GM23338 (cell line): ENCODE results near the gene PPAN. TPM values are rescaled to one million over a fixed set of nuclear protein-coding genes. Genes with fewer than 3 reads are reported as not detected.

Experiments
- ATAC-seq: fragments of 200-7000 bp; cut with Tn5 transposase; 3 replicates; pipeline ENCODE4 v1.9.1; 2020
- DNase-seq: peaks from one replicate; pipeline ENCODE4 v3.0.0-alpha.2; 2015; ENCODE audit warnings: low spot score
- H2AFZ ChIP-seq: fragments of 200-600 bp; sonication (generic); 2 replicates; pipeline ENCODE4 v1.8.0; 2016; ENCODE audit warnings: antibody characterized with exemption, mild to moderate bottlenecking, moderate library complexity
- H3F3A ChIP-seq: fragments of 200-600 bp; sonication (generic); replicated peaks from 2 replicates; pipeline ENCODE4 v1.8.0; 2017; ENCODE audit warnings: antibody characterized with exemption, mixed run types, low read depth
- H3K27ac ChIP-seq: fragments of 200-600 bp; sonication (generic); 2 replicates; pipeline ENCODE4 v1.6.1; 2016; ENCODE audit warnings: low read depth
- H3K27me3 ChIP-seq: fragments of 200-600 bp; sonication (generic); 2 replicates; pipeline ENCODE4 v1.8.0; 2016; ENCODE audit warnings: mild to moderate bottlenecking, mixed run types, moderate library complexity; ENCODE audit not compliant: insufficient read depth
- H3K36me3 ChIP-seq: fragments of 200-600 bp; sonication (generic); 2 replicates; pipeline ENCODE4 v1.8.0; 2016; ENCODE audit warnings: mild to moderate bottlenecking; ENCODE audit not compliant: insufficient read depth
- H3K4me1 ChIP-seq: fragments of 200-600 bp; sonication (generic); 2 replicates; pipeline ENCODE4 v1.8.0; 2016; ENCODE audit warnings: mild to moderate bottlenecking, moderate library complexity; ENCODE audit not compliant: insufficient read depth
- H3K4me2 ChIP-seq: fragments of 200-600 bp; sonication (generic); 2 replicates; pipeline ENCODE4 v1.7.1; 2017; ENCODE audit warnings: mixed run types
- H3K4me3 ChIP-seq: fragments of 200-600 bp; sonication (generic); 2 replicates; pipeline ENCODE4 v1.6.1; 2016; ENCODE audit warnings: mixed run types
- H3K79me2 ChIP-seq: fragments of 200-600 bp; sonication (generic); replicated peaks from 2 replicates; pipeline ENCODE4 v1.8.0; 2017; ENCODE audit warnings: mild to moderate bottlenecking; ENCODE audit not compliant: insufficient read depth
- H3K9me2 ChIP-seq: fragments of 200-600 bp; sonication (generic); 2 replicates; pipeline ENCODE4 v1.8.0; 2017; ENCODE audit not compliant: insufficient read depth
- H4K20me1 ChIP-seq: fragments of 200-600 bp; sonication (generic); replicated peaks from 2 replicates; pipeline ENCODE4 v1.8.0; 2017; ENCODE audit warnings: mild to moderate bottlenecking; ENCODE audit not compliant: insufficient read depth
- H3K27ac Mint-ChIP-seq: 2 replicates; pipeline ENCODE4 v1.8.0; 2020; ENCODE audit warnings: inconsistent platforms, mild to moderate bottlenecking, moderate library complexity, mixed read lengths
- H3K27me3 Mint-ChIP-seq: 3 replicates; pipeline ENCODE4 v1.8.0; 2022; ENCODE audit warnings: low read depth, mild to moderate bottlenecking, moderate library complexity, mixed read lengths, inconsistent platforms; ENCODE audit not compliant: insufficient read depth, poor library complexity
- H3K36me3 Mint-ChIP-seq: 3 replicates; pipeline ENCODE4 v1.8.0; 2021; ENCODE audit warnings: low read depth, mild to moderate bottlenecking, inconsistent platforms, moderate library complexity, mixed read lengths
- H3K4me1 Mint-ChIP-seq: 3 replicates; pipeline ENCODE4 v1.8.0; 2020; ENCODE audit warnings: mild to moderate bottlenecking, inconsistent platforms, mixed read lengths
- H3K4me3 Mint-ChIP-seq: 3 replicates; pipeline ENCODE4 v1.8.0; 2021; ENCODE audit warnings: moderate library complexity, mild to moderate bottlenecking, inconsistent platforms, mixed read lengths
- H3K9me3 Mint-ChIP-seq: 3 replicates; pipeline ENCODE4 v1.8.0; 2020; ENCODE audit warnings: moderate library complexity, mild to moderate bottlenecking, inconsistent platforms, mixed read lengths
- CREB1 ChIP-seq: fragments of 250-450 bp; sonication (Bioruptor Pico); IDR thresholded peaks from 2 replicates; pipeline ENCODE4 v1.5.0; 2020; ENCODE audit warnings: low read depth, mild to moderate bottlenecking, moderate library complexity
- EZH2 ChIP-seq: fragments of 200-600 bp; sonication (generic); IDR thresholded peaks from one replicate; pipeline ENCODE4 v1.8.0; 2017; ENCODE audit warnings: antibody characterized with exemption, mild to moderate bottlenecking, low read depth; ENCODE audit not compliant: unreplicated experiment
- EZH2phosphoT487 ChIP-seq: fragments of 200-600 bp; sonication (generic); IDR thresholded peaks from one replicate; pipeline ENCODE4 v1.8.1; 2018; ENCODE audit warnings: antibody characterized with exemption; ENCODE audit not compliant: unreplicated experiment
- JUNB ChIP-seq: IDR thresholded peaks from one replicate; pipeline ENCODE4 v1.6.1; 2016; ENCODE audit warnings: antibody characterized with exemption; ENCODE audit not compliant: unreplicated experiment
- NANOG ChIP-seq: IDR thresholded peaks from 2 replicates; pipeline ENCODE4 v1.6.1; 2016; ENCODE audit warnings: antibody characterized with exemption, borderline replicate concordance
- POLR2AphosphoS5 ChIP-seq: IDR thresholded peaks from 2 replicates; pipeline ENCODE4 v1.6.1; 2016; ENCODE audit warnings: antibody characterized with exemption, low read depth
- STAT1 ChIP-seq: IDR thresholded peaks from one replicate; pipeline ENCODE4 v1.6.1; 2016; ENCODE audit warnings: antibody characterized with exemption; ENCODE audit not compliant: unreplicated experiment
- ZNF114 ChIP-seq: fragments of 250-450 bp; sonication (Bioruptor Pico); IDR thresholded peaks from 2 replicates; pipeline ENCODE4 v1.5.0; 2020; ENCODE audit warnings: mild to moderate bottlenecking, moderate library complexity
- ZNF331 ChIP-seq: fragments of 250-450 bp; sonication (Bioruptor Pico); IDR thresholded peaks from 2 replicates; pipeline ENCODE4 v1.5.0; 2020; ENCODE audit warnings: low read depth, mild to moderate bottlenecking, moderate library complexity
- polyA plus RNA-seq: library from polyadenylated mRNA; unstranded; fragments of >200 nt; fragmentation: Nextera tagmentation; extraction: Ambion mirVana; gene quantifications from 2 replicates; pipeline ENCODE4 v1.2.1, GENCODE V29; 2016
- total RNA-seq: library from RNA; depleted of rRNA; stranded (reverse); fragments of >200 nt; shearing (Covaris generic); gene quantifications from 2 replicates; pipeline ENCODE4 v1.2.3, GENCODE V29; 2014
- TF ChIP-seq, protein P1 (sequence below): IDR thresholded peaks from one replicate; pipeline ENCODE4 v1.6.1; 2018; ENCODE audit warnings: antibody characterized with exemption; ENCODE audit not compliant: unreplicated experiment
- TF ChIP-seq, protein P2 (sequence below): IDR thresholded peaks from 2 replicates; pipeline ENCODE4 v1.6.1; 2016; ENCODE audit warnings: antibody characterized with exemption
- TF ChIP-seq, protein P3 (sequence below), 2 experiments: fragments of 200-600 bp in 1 of 2; sonication (generic) in 1 of 2; conservative IDR thresholded peaks; 2 replicates each; pipeline versions ENCODE4 v1.5.1 to v1.6.1; 2016 to 2017; ENCODE audit warnings: antibody characterized with exemption in 2 of 2, low read depth in 2 of 2, mild to moderate bottlenecking in 2 of 2, moderate library complexity in 1 of 2
- TF ChIP-seq, protein P4 (sequence below): fragments of 250-450 bp; sonication (Bioruptor Pico); IDR thresholded peaks from 2 replicates; pipeline ENCODE4 v1.5.0; 2020; ENCODE audit warnings: mild to moderate bottlenecking, moderate library complexity

The PPAN gene
- total and polyA plus RNA-seq, 2 experiments from 2014 or later = 71.8 to 81.9 TPM

DNA sequence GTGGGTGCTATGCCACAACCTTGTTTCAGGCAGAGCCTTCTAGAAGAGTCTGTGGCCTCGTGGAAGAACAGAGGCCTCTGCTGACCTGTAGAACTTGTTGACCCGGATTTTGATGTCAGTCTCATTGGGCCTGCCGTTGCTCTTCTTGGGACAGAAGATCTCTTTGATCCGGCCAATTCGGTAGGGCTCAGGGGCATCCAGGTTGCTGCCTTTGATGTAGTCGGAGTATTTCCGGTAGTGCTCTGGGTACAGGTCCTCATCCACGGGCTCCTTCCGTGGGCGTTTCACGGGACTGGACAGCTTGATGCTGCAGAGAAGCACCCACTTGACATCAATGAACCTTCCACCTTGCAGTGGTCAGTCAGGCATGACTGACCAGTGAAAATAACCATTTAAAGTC, 37.5 kb downstream of the PPAN start:
- Histone ChIP-seq H2AFZ (no peak overlapping the region), H3F3A (peaks cover 3% of the 10 kb centered on the region; the same call in 1 of the 2 replicates), H3K4me3 (no peak overlapping the region), H3K36me3 (peaks cover 65% of the 10 kb centered on the region), H3K27ac (no peak overlapping the region), H3K79me2 (no peaks in the 10 kb centered on the region), H4K20me1 (peaks cover 20% of the 10 kb centered on the region), H3K27me3 (no peaks in the 10 kb centered on the region), H3K4me2 (no peak overlapping the region), H3K4me1 (no peaks in the 10 kb centered on the region), H3K9me2 (no peaks in the 10 kb centered on the region)
- H3K4me3 Mint-ChIP-seq = no peak overlapping the region
- no peaks in the 10 kb centered on the region; the same call in 2 of the 3 replicates for H3K9me3 Mint-ChIP-seq
- no peak overlapping the region for H3K27ac Mint-ChIP-seq
- peaks cover 95% of the 10 kb centered on the region for H3K36me3 Mint-ChIP-seq
- no peak for ATAC-seq
- peaks cover 4% of the 10 kb centered on the region for H3K27me3 Mint-ChIP-seq
- TF ChIP-seq, protein P1, sequence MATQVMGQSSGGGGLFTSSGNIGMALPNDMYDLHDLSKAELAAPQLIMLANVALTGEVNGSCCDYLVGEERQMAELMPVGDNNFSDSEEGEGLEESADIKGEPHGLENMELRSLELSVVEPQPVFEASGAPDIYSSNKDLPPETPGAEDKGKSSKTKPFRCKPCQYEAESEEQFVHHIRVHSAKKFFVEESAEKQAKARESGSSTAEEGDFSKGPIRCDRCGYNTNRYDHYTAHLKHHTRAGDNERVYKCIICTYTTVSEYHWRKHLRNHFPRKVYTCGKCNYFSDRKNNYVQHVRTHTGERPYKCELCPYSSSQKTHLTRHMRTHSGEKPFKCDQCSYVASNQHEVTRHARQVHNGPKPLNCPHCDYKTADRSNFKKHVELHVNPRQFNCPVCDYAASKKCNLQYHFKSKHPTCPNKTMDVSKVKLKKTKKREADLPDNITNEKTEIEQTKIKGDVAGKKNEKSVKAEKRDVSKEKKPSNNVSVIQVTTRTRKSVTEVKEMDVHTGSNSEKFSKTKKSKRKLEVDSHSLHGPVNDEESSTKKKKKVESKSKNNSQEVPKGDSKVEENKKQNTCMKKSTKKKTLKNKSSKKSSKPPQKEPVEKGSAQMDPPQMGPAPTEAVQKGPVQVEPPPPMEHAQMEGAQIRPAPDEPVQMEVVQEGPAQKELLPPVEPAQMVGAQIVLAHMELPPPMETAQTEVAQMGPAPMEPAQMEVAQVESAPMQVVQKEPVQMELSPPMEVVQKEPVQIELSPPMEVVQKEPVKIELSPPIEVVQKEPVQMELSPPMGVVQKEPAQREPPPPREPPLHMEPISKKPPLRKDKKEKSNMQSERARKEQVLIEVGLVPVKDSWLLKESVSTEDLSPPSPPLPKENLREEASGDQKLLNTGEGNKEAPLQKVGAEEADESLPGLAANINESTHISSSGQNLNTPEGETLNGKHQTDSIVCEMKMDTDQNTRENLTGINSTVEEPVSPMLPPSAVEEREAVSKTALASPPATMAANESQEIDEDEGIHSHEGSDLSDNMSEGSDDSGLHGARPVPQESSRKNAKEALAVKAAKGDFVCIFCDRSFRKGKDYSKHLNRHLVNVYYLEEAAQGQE = no peak
- TF ChIP-seq, protein P2, sequence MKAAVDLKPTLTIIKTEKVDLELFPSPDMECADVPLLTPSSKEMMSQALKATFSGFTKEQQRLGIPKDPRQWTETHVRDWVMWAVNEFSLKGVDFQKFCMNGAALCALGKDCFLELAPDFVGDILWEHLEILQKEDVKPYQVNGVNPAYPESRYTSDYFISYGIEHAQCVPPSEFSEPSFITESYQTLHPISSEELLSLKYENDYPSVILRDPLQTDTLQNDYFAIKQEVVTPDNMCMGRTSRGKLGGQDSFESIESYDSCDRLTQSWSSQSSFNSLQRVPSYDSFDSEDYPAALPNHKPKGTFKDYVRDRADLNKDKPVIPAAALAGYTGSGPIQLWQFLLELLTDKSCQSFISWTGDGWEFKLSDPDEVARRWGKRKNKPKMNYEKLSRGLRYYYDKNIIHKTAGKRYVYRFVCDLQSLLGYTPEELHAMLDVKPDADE = no peak
- TF ChIP-seq ZNF114 (CRISPR knock-in tag) (no peak), POLR2AphosphoS5 (no peak), NANOG (no peak), JUNB (no peak), STAT1 (no peak), CREB1 (no peak), ZNF331 (CRISPR knock-in tag) (no peak), EZH2 (no peak), EZH2phosphoT487 (no peak)
- TF ChIP-seq, protein P3, sequence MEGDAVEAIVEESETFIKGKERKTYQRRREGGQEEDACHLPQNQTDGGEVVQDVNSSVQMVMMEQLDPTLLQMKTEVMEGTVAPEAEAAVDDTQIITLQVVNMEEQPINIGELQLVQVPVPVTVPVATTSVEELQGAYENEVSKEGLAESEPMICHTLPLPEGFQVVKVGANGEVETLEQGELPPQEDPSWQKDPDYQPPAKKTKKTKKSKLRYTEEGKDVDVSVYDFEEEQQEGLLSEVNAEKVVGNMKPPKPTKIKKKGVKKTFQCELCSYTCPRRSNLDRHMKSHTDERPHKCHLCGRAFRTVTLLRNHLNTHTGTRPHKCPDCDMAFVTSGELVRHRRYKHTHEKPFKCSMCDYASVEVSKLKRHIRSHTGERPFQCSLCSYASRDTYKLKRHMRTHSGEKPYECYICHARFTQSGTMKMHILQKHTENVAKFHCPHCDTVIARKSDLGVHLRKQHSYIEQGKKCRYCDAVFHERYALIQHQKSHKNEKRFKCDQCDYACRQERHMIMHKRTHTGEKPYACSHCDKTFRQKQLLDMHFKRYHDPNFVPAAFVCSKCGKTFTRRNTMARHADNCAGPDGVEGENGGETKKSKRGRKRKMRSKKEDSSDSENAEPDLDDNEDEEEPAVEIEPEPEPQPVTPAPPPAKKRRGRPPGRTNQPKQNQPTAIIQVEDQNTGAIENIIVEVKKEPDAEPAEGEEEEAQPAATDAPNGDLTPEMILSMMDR (conservative IDR thresholded peaks at IDR 0.05; ENCODE audit: low read depth in 2 of 2) = no peak
- TF ChIP-seq, protein P4, sequence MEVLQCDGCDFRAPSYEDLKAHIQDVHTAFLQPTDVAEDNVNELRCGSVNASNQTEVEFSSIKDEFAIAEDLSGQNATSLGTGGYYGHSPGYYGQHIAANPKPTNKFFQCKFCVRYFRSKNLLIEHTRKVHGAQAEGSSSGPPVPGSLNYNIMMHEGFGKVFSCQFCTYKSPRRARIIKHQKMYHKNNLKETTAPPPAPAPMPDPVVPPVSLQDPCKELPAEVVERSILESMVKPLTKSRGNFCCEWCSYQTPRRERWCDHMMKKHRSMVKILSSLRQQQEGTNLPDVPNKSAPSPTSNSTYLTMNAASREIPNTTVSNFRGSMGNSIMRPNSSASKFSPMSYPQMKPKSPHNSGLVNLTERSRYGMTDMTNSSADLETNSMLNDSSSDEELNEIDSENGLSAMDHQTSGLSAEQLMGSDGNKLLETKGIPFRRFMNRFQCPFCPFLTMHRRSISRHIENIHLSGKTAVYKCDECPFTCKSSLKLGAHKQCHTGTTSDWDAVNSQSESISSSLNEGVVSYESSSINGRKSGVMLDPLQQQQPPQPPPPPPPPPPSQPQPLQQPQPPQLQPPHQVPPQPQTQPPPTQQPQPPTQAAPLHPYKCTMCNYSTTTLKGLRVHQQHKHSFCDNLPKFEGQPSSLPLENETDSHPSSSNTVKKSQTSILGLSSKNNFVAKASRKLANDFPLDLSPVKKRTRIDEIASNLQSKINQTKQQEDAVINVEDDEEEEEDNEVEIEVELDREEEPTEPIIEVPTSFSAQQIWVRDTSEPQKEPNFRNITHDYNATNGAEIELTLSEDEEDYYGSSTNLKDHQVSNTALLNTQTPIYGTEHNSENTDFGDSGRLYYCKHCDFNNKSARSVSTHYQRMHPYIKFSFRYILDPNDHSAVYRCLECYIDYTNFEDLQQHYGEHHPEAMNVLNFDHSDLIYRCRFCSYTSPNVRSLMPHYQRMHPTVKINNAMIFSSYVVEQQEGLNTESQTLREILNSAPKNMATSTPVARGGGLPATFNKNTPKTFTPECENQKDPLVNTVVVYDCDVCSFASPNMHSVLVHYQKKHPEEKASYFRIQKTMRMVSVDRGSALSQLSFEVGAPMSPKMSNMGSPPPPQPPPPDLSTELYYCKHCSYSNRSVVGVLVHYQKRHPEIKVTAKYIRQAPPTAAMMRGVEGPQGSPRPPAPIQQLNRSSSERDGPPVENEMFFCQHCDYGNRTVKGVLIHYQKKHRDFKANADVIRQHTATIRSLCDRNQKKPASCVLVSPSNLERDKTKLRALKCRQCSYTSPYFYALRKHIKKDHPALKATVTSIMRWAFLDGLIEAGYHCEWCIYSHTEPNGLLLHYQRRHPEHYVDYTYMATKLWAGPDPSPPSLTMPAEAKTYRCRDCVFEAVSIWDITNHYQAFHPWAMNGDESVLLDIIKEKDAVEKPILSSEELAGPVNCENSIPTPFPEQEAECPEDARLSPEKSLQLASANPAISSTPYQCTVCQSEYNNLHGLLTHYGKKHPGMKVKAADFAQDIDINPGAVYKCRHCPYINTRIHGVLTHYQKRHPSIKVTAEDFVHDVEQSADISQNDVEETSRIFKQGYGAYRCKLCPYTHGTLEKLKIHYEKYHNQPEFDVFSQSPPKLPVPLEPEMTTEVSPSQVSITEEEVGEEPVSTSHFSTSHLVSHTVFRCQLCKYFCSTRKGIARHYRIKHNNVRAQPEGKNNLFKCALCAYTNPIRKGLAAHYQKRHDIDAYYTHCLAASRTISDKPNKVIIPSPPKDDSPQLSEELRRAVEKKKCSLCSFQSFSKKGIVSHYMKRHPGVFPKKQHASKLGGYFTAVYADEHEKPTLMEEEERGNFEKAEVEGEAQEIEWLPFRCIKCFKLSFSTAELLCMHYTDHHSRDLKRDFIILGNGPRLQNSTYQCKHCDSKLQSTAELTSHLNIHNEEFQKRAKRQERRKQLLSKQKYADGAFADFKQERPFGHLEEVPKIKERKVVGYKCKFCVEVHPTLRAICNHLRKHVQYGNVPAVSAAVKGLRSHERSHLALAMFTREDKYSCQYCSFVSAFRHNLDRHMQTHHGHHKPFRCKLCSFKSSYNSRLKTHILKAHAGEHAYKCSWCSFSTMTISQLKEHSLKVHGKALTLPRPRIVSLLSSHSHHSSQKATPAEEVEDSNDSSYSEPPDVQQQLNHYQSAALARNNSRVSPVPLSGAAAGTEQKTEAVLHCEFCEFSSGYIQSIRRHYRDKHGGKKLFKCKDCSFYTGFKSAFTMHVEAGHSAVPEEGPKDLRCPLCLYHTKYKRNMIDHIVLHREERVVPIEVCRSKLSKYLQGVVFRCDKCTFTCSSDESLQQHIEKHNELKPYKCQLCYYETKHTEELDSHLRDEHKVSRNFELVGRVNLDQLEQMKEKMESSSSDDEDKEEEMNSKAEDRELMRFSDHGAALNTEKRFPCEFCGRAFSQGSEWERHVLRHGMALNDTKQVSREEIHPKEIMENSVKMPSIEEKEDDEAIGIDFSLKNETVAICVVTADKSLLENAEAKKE (CRISPR knock-in tag) = no peak
- DNase-seq = no peak
- no peaks in the 10 kb centered on the region for H3K4me1 Mint-ChIP-seq
